ENCODE data around the gene MAN2A1.

GRCh38 chr5:109681763-109682162, 8.0 kb upstream of the MAN2A1 start:
- TF ChIP-seq CTCF (conservative IDR thresholded peaks at IDR 0.05; ENCODE audit: low read depth, low read length) (no peak), EZH2 (IDR thresholded peaks at IDR 0.05; ENCODE audit: borderline replicate concordance, low read depth, low read length, poor library complexity, severe bottlenecking) (no peak)
